Thyroid gland (tissue), 4 donors: Measurements from ENCODE around the gene MRPL14. TPM values are rescaled to one million over a fixed set of nuclear protein-coding genes. Genes with fewer than 3 reads are reported as not detected.

Experiments used
- DNase-seq, 2 donors: peaks; one replicate each; pipeline ENCODE4 v3.0.0-alpha.2; 2019
- H3K27ac ChIP-seq, 3 donors: fragments of 200-600 bp; sonication (generic); 1 replicate in 2 of 3; 2 replicates in 1 of 3; pipeline ENCODE4 v1.5.1; 2016 to 2019; ENCODE audit warnings: mild to moderate bottlenecking in 1 of 3, moderate library complexity in 1 of 3
- H3K27me3 ChIP-seq: fragments of 200-600 bp; sonication (generic); one replicate; pipeline ENCODE4 v1.5.1; 2019
- H3K36me3 ChIP-seq, 2 donors: fragments of 200-600 bp; sonication (generic); one replicate each; pipeline ENCODE4 v1.5.1; 2016 to 2019
- H3K4me1 ChIP-seq, 2 donors: fragments of 200-600 bp; sonication (generic); one replicate each; pipeline ENCODE4 v1.5.1; 2017 to 2019
- H3K4me3 ChIP-seq, 3 donors: fragments of 200-600 bp; sonication (generic); replicated peaks in 1 of 3; 1 replicate in 2 of 3; 2 replicates in 1 of 3; pipeline ENCODE4 v1.5.1; 2016; ENCODE audit warnings: mild to moderate bottlenecking in 1 of 3
- H3K9me3 ChIP-seq: fragments of 200-600 bp; sonication (generic); one replicate; pipeline ENCODE4 v1.5.1; 2017
- CTCF ChIP-seq, 6 experiments: fragments of 200-600 bp in 3 of 6; fragments of 450-650 bp in 3 of 6; sonication (generic) in 3 of 6; IDR thresholded peaks; one replicate each; pipeline ENCODE4 v1.5.1; 2016 to 2019; ENCODE audit warnings: antibody characterized with exemption in 6 of 6, mild to moderate bottlenecking in 2 of 6, inconsistent platforms in 1 of 6, moderate library complexity in 1 of 6
- POLR2A ChIP-seq, 2 donors: fragments of 450-650 bp; IDR thresholded peaks; one replicate each; pipeline ENCODE4 v1.6.1; 2017; ENCODE audit warnings: antibody characterized with exemption in 2 of 2, mild to moderate bottlenecking in 2 of 2, moderate library complexity in 1 of 2
- WGBS, 2 donors: methylation state at CpG; one replicate each; pipeline ENCODE4 v1.1.5; 2017; 5-methylcytosine and 5-hydroxymethylcytosine counted together
- intact Hi-C: fragments of 100-400 bp; cut with DNase I; formaldehyde crosslinking; loops from one replicate; pipeline ENCODE4 v1.15.1; 2023
- total RNA-seq, 4 donors: library from RNA; depleted of rRNA; stranded (reverse); fragments of >200 nt; gene quantifications; one replicate each; pipeline ENCODE4 v1.2.3, GENCODE V29; 2016

MRPL14 gene
- total RNA-seq, 4 donors from 2014 or later: 26.5 to 80.5 (median 31.1) TPM

GRCh38 chr6:44135173-44135758, 8.0 kb upstream of the MRPL14 start:
- Histone ChIP-seq H3K4me1 (peaks cover 0 to 4% of the 10 kb centered on the region in 2 donors), H3K36me3 (peaks cover 3 to 15% of the 10 kb centered on the region in 2 donors), H3K27ac (no peak overlapping the region), H3K4me3 (no peak overlapping the region), H3K27me3 (no peaks in the 10 kb centered on the region), H3K9me3 (no peaks in the 10 kb centered on the region)
- no peak for TF ChIP-seq POLR2A (IDR thresholded peaks at IDR 0.05)
- no peak for TF ChIP-seq CTCF (IDR thresholded peaks at IDR 0.05)
- intact Hi-C loops: loop anchor here (5.0 kb wide), 1 partner anchor 33 kb away; no protein-coding TSS in a partner anchor
- WGBS, 2 donors: 85 to 93% methylated on average over 10 of the region's 10 CpGs
- DNase-seq: no peak

- Histone ChIP-seq H3K4me1 (peaks cover 0 to 4% of the 10 kb centered on the region in 2 donors), H3K27ac (no peak overlapping the region), H3K36me3 (peaks cover 0 to 4% of the 10 kb centered on the region in 2 donors), H3K27me3 (no peaks in the 10 kb centered on the region), H3K9me3 (no peaks in the 10 kb centered on the region), H3K4me3 (no peak overlapping the region)
- DNase-seq: no peak
- TF ChIP-seq CTCF (IDR thresholded peaks at IDR 0.05) (no peak), POLR2A (IDR thresholded peaks at IDR 0.05) (no peak)
- 86 to 89% methylated on average over 10 to 11 of the region's 12 CpGs for WGBS, 2 donors
- intact Hi-C loops: no loop called here
Measured at GRCh38 chr6:44133981-44134711, 6.9 kb upstream of the MRPL14 start.

- Histone ChIP-seq H3K4me3 (no peak overlapping the region), H3K9me3 (no peaks in the 10 kb centered on the region), H3K36me3 (peaks cover 0 to 4% of the 10 kb centered on the region in 2 donors), H3K27ac (peak overlapping the region in 1 of 3 donors; percentile 4), H3K27me3 (no peaks in the 10 kb centered on the region), H3K4me1 (peaks cover 6 to 10% of the 10 kb centered on the region in 2 donors)
- 44 to 49% methylated on average over 9 of the region's 9 CpGs for WGBS, 2 donors
- TF ChIP-seq CTCF (IDR thresholded peaks at IDR 0.05): no peak
- TF ChIP-seq POLR2A (IDR thresholded peaks at IDR 0.05): no peak
- DNase-seq: peak; percentile 46 to 54
- intact Hi-C loops: no loop called here
Measured at GRCh38 chr6:44133003-44133931, 6.0 kb upstream of the MRPL14 start.

GRCh38 chr6:44132476-44132875, 5.2 kb upstream of the MRPL14 start:
- intact Hi-C loops: no loop called here
- Histone ChIP-seq H3K4me3 (no peak overlapping the region), H3K36me3 (peaks cover 0 to 4% of the 10 kb centered on the region in 2 donors), H3K9me3 (no peaks in the 10 kb centered on the region), H3K27me3 (no peaks in the 10 kb centered on the region), H3K4me1 (peaks cover 6 to 11% of the 10 kb centered on the region in 2 donors), H3K27ac (no peak overlapping the region)
- DNase-seq: no peak
- 90 to 93% methylated on average over 4 of the region's 4 CpGs for WGBS, 2 donors
- no peak for TF ChIP-seq POLR2A (IDR thresholded peaks at IDR 0.05)

- intact Hi-C loops: no loop called here
- no peak overlapping the region for H3K27ac ChIP-seq
- no peak overlapping the region for H3K4me3 ChIP-seq
- H3K4me1 ChIP-seq: peaks cover 6 to 11% of the 10 kb centered on the region in 2 donors
- no peaks in the 10 kb centered on the region for H3K9me3 ChIP-seq
- peaks cover 0 to 4% of the 10 kb centered on the region in 2 donors for H3K36me3 ChIP-seq
- no peak for DNase-seq
- no peaks in the 10 kb centered on the region for H3K27me3 ChIP-seq
- WGBS, 2 donors: 87 to 88% methylated on average over 2 of the region's 2 CpGs
- TF ChIP-seq POLR2A (IDR thresholded peaks at IDR 0.05) (no peak), CTCF (IDR thresholded peaks at IDR 0.05) (no peak)
Measured at GRCh38 chr6:44131892-44132291, 4.6 kb upstream of the MRPL14 start.
